HepG2 (cell line): ENCODE measurements around the gene CCNB1. TPM values are rescaled to one million over a fixed set of nuclear protein-coding genes. Genes with fewer than 3 reads are reported as not detected.

ENCODE experiments used
- CEBPG ChIP-seq: IDR thresholded peaks from 2 replicates; pipeline ENCODE4 v1.6.1; 2016
- CHD2 ChIP-seq: IDR thresholded peaks from 2 replicates; pipeline ENCODE4 v1.6.1; 2011; ENCODE audit warnings: low read depth, low read length, improper control_type of control experiment
- FOXJ3 ChIP-seq: sonication (generic); formaldehyde crosslinking; IDR thresholded peaks from 2 replicates; pipeline ENCODE4 v1.4.0; 2020; ENCODE audit warnings: missing genetic modification reagents, mild to moderate bottlenecking, borderline replicate concordance
- HDAC6 ChIP-seq: fragments of 200-600 bp; sonication (generic); IDR thresholded peaks from 2 replicates; pipeline ENCODE4 v1.7.0; 2017; ENCODE audit warnings: mild to moderate bottlenecking, antibody characterized with exemption, low read length, low read depth
- HMG20B ChIP-seq: conservative IDR thresholded peaks from 2 replicates; pipeline ENCODE4 v1.6.1; 2016; ENCODE audit warnings: missing genetic modification reagents, missing compliant biosample characterization
- IKZF5 ChIP-seq: IDR thresholded peaks from 2 replicates; pipeline ENCODE4 v1.6.1; 2018; ENCODE audit warnings: missing genetic modification reagents, mild to moderate bottlenecking, missing compliant biosample characterization
- KDM1A ChIP-seq: IDR thresholded peaks from 2 replicates; pipeline ENCODE4 v1.6.1; 2016; ENCODE audit warnings: missing compliant biosample characterization
- NFE2 ChIP-seq: sonication (generic); formaldehyde crosslinking; IDR thresholded peaks from 2 replicates; pipeline ENCODE4 v1.4.0; 2020; ENCODE audit warnings: missing genetic modification reagents
- NR2F1 ChIP-seq, 2 experiments: fragments of 450-650 bp in 1 of 2; formaldehyde crosslinking in 1 of 2; IDR thresholded peaks; 2 replicates each; pipeline versions ENCODE4 v1.5.0 to v1.6.1; 2016 to 2020; ENCODE audit warnings: mild to moderate bottlenecking in 1 of 2, missing compliant biosample characterization in 1 of 2, missing genetic modification reagents in 1 of 2, moderate library complexity in 1 of 2
- RFX1 ChIP-seq: fragments of 450-650 bp; IDR thresholded peaks from 2 replicates; pipeline ENCODE4 v1.6.1; 2017
- XRCC5 ChIP-seq: fragments of 200-400 bp; formaldehyde crosslinking; optimal IDR thresholded peaks from 2 replicates; pipeline ENCODE3; 2017; ENCODE audit warnings: mild to moderate bottlenecking, low read length
- ZNF18 ChIP-seq: sonication (generic); formaldehyde crosslinking; IDR thresholded peaks from 2 replicates; pipeline ENCODE4 v1.8.0; 2022; ENCODE audit warnings: mild to moderate bottlenecking, missing genetic modification reagents; ENCODE audit not compliant: insufficient replicate concordance
- ZNF24 ChIP-seq: fragments of 450-650 bp; IDR thresholded peaks from 2 replicates; pipeline ENCODE4 v1.6.1; 2017; ENCODE audit warnings: antibody characterized with exemption, mild to moderate bottlenecking
- ZNF430 ChIP-seq: sonication (generic); formaldehyde crosslinking; IDR thresholded peaks from 2 replicates; pipeline ENCODE4 v1.9.0; 2021; ENCODE audit warnings: mild to moderate bottlenecking, missing genetic modification reagents
- ZNF644 ChIP-seq: IDR thresholded peaks from 2 replicates; pipeline ENCODE4 v1.6.1; 2016; ENCODE audit warnings: low read depth
- ZNF660 ChIP-seq: sonication (generic); formaldehyde crosslinking; IDR thresholded peaks from 2 replicates; pipeline ENCODE4 v1.5.1; 2020; ENCODE audit warnings: mild to moderate bottlenecking, low read depth, missing genetic modification reagents, borderline replicate concordance
- ZNF792 ChIP-seq: IDR thresholded peaks from 2 replicates; pipeline ENCODE4 v1.6.1; 2016
- polyA plus RNA-seq, 8 experiments: library from polyadenylated mRNA; depleted of rRNA in 3 of 8; stranded (reverse) in 7 of 8; unstranded in 1 of 8; fragments of >200 nt; fragmentation: Illumina TruSeq in 4 of 8; extraction: Trizol in 4 of 8; gene quantifications; 2 replicates each; pipeline versions ENCODE4 v1.2.1 to v1.2.3, GENCODE V29; 2011 to 2016; ENCODE audit warnings: low read depth in 4 of 8, missing spikeins in 1 of 8, mixed read lengths in 1 of 8; ENCODE audit not compliant: insufficient read depth in 1 of 8
- total RNA-seq, 5 experiments: library from RNA; depleted of rRNA; stranded (reverse); fragments of >200 nt; fragmentation: Illumina TruSeq; extraction: Trizol; gene quantifications; 2 replicates each; pipeline ENCODE4 v1.2.3, GENCODE V29; 2016; ENCODE audit warnings: low read depth in 1 of 5
- TF ChIP-seq, protein P1 (sequence below): sonication (generic); formaldehyde crosslinking; IDR thresholded peaks from 2 replicates; pipeline ENCODE4 v1.4.0; 2020; ENCODE audit warnings: missing genetic modification reagents, borderline replicate concordance
- TF ChIP-seq, protein P2 (sequence below): sonication (generic); formaldehyde crosslinking; IDR thresholded peaks from 2 replicates; pipeline ENCODE4 v1.4.0; 2020; ENCODE audit warnings: mild to moderate bottlenecking, missing genetic modification reagents
- TF ChIP-seq, protein P3 (sequence below): sonication (generic); formaldehyde crosslinking; IDR thresholded peaks from 2 replicates; pipeline ENCODE4 v1.5.1; 2020; ENCODE audit warnings: mild to moderate bottlenecking, moderate library complexity, missing genetic modification reagents
- TF ChIP-seq, protein P4 (sequence below): sonication (generic); formaldehyde crosslinking; IDR thresholded peaks from 2 replicates; pipeline ENCODE4 v1.5.0; 2020; ENCODE audit warnings: mild to moderate bottlenecking, missing genetic modification reagents

The CCNB1 gene
- total and polyA plus RNA-seq, 2 of the 13 experiments (the other 11 are each of a cell fraction or from before 2014, with no cell fraction given), result 82.3 to 316 TPM

GRCh38 chr5:69225860-69226259 lies 58.9 kb downstream of the CCNB1 start (continued):
- TF ChIP-seq, protein P1, sequence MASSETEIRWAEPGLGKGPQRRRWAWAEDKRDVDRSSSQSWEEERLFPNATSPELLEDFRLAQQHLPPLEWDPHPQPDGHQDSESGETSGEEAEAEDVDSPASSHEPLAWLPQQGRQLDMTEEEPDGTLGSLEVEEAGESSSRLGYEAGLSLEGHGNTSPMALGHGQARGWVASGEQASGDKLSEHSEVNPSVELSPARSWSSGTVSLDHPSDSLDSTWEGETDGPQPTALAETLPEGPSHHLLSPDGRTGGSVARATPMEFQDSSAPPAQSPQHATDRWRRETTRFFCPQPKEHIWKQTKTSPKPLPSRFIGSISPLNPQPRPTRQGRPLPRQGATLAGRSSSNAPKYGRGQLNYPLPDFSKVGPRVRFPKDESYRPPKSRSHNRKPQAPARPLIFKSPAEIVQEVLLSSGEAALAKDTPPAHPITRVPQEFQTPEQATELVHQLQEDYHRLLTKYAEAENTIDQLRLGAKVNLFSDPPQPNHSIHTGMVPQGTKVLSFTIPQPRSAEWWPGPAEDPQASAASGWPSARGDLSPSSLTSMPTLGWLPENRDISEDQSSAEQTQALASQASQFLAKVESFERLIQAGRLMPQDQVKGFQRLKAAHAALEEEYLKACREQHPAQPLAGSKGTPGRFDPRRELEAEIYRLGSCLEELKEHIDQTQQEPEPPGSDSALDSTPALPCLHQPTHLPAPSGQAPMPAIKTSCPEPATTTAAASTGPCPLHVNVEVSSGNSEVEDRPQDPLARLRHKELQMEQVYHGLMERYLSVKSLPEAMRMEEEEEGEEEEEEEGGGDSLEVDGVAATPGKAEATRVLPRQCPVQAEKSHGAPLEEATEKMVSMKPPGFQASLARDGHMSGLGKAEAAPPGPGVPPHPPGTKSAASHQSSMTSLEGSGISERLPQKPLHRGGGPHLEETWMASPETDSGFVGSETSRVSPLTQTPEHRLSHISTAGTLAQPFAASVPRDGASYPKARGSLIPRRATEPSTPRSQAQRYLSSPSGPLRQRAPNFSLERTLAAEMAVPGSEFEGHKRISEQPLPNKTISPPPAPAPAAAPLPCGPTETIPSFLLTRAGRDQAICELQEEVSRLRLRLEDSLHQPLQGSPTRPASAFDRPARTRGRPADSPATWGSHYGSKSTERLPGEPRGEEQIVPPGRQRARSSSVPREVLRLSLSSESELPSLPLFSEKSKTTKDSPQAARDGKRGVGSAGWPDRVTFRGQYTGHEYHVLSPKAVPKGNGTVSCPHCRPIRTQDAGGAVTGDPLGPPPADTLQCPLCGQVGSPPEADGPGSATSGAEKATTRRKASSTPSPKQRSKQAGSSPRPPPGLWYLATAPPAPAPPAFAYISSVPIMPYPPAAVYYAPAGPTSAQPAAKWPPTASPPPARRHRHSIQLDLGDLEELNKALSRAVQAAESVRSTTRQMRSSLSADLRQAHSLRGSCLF (CRISPR knock-in tag), result no peak
- TF ChIP-seq ZNF18 (CRISPR knock-in tag) (no peak), KDM1A (CRISPR knock-in tag) (no peak; the same call in 1 of the 2 replicates), FOXJ3 (no peak), XRCC5 (no peak), ZNF644 (CRISPR knock-in tag) (peak; percentile 25; the same call in 1 of the 2 replicates), ZNF660 (CRISPR knock-in tag) (no peak), ZNF792 (CRISPR knock-in tag) (no peak), NFE2 (CRISPR knock-in tag) (no peak), HMG20B (CRISPR knock-in tag) (no peak), ZNF430 (CRISPR knock-in tag) (no peak), CHD2 (no peak), ZNF24 (no peak), NR2F1 (CRISPR knock-in tag; IDR thresholded peaks at IDR 0.05) (no peak), IKZF5 (no peak), RFX1 (no peak), HDAC6 (no peak), CEBPG (peak; percentile 48; the same call in 1 of the 2 replicates)
- TF ChIP-seq, protein P2, sequence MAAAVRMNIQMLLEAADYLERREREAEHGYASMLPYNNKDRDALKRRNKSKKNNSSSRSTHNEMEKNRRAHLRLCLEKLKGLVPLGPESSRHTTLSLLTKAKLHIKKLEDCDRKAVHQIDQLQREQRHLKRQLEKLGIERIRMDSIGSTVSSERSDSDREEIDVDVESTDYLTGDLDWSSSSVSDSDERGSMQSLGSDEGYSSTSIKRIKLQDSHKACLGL (CRISPR knock-in tag), result no peak
- TF ChIP-seq, protein P3, sequence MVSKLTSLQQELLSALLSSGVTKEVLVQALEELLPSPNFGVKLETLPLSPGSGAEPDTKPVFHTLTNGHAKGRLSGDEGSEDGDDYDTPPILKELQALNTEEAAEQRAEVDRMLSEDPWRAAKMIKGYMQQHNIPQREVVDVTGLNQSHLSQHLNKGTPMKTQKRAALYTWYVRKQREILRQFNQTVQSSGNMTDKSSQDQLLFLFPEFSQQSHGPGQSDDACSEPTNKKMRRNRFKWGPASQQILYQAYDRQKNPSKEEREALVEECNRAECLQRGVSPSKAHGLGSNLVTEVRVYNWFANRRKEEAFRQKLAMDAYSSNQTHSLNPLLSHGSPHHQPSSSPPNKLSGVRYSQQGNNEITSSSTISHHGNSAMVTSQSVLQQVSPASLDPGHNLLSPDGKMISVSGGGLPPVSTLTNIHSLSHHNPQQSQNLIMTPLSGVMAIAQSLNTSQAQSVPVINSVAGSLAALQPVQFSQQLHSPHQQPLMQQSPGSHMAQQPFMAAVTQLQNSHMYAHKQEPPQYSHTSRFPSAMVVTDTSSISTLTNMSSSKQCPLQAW (CRISPR knock-in tag), result no peak; the same call in 1 of the 2 replicates
- TF ChIP-seq, protein P4, sequence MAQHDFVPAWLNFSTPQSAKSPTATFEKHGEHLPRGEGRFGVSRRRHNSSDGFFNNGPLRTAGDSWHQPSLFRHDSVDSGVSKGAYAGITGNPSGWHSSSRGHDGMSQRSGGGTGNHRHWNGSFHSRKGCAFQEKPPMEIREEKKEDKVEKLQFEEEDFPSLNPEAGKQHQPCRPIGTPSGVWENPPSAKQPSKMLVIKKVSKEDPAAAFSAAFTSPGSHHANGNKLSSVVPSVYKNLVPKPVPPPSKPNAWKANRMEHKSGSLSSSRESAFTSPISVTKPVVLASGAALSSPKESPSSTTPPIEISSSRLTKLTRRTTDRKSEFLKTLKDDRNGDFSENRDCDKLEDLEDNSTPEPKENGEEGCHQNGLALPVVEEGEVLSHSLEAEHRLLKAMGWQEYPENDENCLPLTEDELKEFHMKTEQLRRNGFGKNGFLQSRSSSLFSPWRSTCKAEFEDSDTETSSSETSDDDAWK, result no peak
